Activated naive CD8-positive, alpha-beta T cell treated with anti-CD3 and anti-CD28 coated beads for 36 hours (primary cell): ENCODE data around the gene STC2. TPM values are rescaled to one million over a fixed set of nuclear protein-coding genes. Genes with fewer than 3 reads are reported as not detected.

ENCODE experiments used
- DNase-seq: peaks from one replicate; pipeline ENCODE4 v3.0.0; 2021
- H3K27ac Mint-ChIP-seq: one replicate; pipeline ENCODE4 v1.8.0; 2022; ENCODE audit warnings: mild to moderate bottlenecking, moderate library complexity, mixed read lengths
- H3K27me3 Mint-ChIP-seq: one replicate; pipeline ENCODE4 v1.8.0; 2022; ENCODE audit warnings: mild to moderate bottlenecking, mixed read lengths
- H3K36me3 Mint-ChIP-seq: one replicate; pipeline ENCODE4 v1.8.0; 2021; ENCODE audit warnings: mild to moderate bottlenecking, mixed read lengths
- H3K4me1 Mint-ChIP-seq: one replicate; pipeline ENCODE4 v1.8.0; 2021; ENCODE audit warnings: mixed read lengths
- H3K4me3 Mint-ChIP-seq: one replicate; pipeline ENCODE4 v1.8.0; 2022; ENCODE audit warnings: mild to moderate bottlenecking, moderate library complexity, mixed read lengths
- H3K9me3 Mint-ChIP-seq: one replicate; pipeline ENCODE4 v1.8.0; 2022; ENCODE audit warnings: mixed read lengths
- total RNA-seq, 2 experiments: library from RNA; stranded (reverse); gene quantifications; one replicate each; pipeline ENCODE4 v1.2.3, GENCODE V29; 2021

Gene STC2
- total RNA-seq, 2 experiments from 2014 or later, result 41.1 to 41.2 TPM

DNA sequence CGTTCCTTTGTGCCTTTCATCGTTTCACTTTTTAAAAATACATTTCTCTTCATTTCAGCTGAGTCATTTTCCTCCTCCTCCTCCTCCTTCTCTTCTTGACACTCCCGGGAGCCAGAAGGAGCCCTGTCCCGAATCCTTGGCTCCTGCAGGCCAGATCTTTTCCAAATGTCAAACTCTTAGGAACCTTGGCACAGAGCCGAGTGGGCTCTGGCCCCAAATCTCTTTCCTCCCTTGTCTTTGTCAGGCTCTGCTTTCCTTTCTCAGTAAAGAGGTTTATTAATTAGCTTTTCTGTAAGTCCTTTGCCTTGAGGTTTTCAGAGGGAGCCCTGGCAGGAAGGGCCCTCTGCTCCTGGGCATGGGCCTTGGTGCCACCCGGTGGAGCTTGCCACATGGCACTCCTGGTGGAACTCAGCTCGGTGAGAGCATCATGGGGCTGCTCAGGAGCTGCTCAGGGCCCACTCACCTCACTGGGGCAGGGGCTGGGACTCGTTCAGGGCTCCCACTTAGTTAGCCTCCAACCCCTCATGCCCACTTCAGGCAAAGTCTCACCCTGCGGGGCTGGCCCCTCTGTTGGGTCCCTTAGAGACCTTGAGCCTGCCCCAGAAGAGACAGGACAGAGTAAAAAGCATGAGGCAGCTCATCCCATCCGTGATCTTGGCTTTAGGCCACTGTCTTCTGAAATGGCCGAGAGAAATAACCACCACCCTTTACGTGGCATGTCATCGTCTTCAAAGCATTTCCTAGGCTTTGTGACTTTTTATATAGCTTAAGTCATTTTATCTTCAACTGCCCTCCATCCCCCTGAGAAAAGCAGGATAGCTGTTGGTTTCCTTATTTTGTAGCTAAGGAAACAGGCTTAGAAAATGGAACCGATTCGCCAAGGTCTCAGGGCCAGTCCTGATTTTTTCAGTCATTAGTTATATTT, 17.1 kb downstream of the STC2 start:
- no peak for DNase-seq
- Mint-ChIP-seq H3K4me3 (no peak overlapping the region), H3K36me3 (peaks cover 1% of the 10 kb centered on the region), H3K9me3 (peaks cover 8% of the 10 kb centered on the region), H3K27me3 (peaks cover 72% of the 10 kb centered on the region), H3K27ac (no peak overlapping the region), H3K4me1 (no peaks in the 10 kb centered on the region)

DNA sequence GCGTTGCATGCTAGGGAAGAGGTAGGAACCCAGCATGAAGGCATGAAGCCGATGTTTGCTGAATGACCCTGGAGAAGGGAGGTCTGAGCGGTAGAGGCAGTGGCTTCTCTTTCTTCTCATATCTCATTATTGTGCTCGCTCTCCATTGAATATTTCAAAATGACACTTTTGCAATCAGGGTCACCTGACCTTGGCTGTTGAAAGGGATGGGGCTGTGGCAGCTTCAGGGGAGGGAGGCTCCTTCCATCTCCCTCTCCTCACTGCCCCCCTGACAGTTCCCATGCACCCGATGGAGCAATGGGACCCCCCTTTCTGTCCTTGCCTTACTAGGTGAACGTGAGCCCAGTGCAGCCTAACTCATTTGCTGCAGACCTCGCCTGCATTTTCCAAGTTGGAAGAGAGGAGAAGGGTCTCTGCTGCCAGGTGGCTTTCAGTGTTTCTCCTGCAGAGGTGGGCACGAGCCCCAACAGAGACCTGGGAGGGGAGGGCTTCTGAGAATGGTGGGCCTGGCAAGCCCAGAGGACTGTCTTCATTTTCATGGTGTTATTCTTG, 17.9 kb downstream of the STC2 start:
- Mint-ChIP-seq H3K4me1 (no peaks in the 10 kb centered on the region), H3K4me3 (no peak overlapping the region), H3K9me3 (peaks cover 8% of the 10 kb centered on the region), H3K27me3 (peaks cover 66% of the 10 kb centered on the region), H3K27ac (no peak overlapping the region), H3K36me3 (peaks cover 1% of the 10 kb centered on the region)
- DNase-seq, result no peak

- H3K27ac Mint-ChIP-seq, result no peak overlapping the region
- H3K4me3 Mint-ChIP-seq, result no peak overlapping the region
Measured at GRCh38 chr5:173309731-173310130, 18.5 kb downstream of the STC2 start.

DNA sequence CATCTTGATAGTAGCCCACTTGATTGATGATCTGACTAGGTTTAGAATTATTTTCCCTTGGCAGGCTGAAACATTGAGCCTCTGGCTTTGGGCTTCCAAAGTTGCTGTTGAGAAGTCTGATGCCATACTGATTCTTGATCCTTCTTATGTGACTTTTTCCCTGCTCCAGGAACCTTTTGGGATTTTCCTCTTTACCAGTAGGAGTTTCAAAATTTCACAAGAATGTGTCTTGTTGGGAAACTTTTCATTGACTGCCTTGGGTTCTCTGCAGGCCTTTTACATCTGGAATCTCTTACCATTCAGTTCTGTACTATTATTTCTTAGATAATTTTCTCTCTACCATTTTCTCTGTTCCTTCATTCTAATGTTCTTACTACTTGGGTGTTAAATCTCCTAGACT, 20.0 kb downstream of the STC2 start:
- H3K27me3 Mint-ChIP-seq, result peaks cover 57% of the 10 kb centered on the region
- H3K36me3 Mint-ChIP-seq, result no peaks in the 10 kb centered on the region
- no peak overlapping the region for H3K4me3 Mint-ChIP-seq
- H3K4me1 Mint-ChIP-seq, result no peaks in the 10 kb centered on the region
- DNase-seq, result no peak
- H3K9me3 Mint-ChIP-seq, result peaks cover 8% of the 10 kb centered on the region
- H3K27ac Mint-ChIP-seq, result no peak overlapping the region

More at GRCh38 chr5:173309731-173310130, 18.5 kb downstream of the STC2 start:
- no peaks in the 10 kb centered on the region for H3K36me3 Mint-ChIP-seq
- H3K27me3 Mint-ChIP-seq, result peaks cover 60% of the 10 kb centered on the region
- H3K9me3 Mint-ChIP-seq, result peaks cover 8% of the 10 kb centered on the region
- no peaks in the 10 kb centered on the region for H3K4me1 Mint-ChIP-seq
- no peak for DNase-seq

DNA sequence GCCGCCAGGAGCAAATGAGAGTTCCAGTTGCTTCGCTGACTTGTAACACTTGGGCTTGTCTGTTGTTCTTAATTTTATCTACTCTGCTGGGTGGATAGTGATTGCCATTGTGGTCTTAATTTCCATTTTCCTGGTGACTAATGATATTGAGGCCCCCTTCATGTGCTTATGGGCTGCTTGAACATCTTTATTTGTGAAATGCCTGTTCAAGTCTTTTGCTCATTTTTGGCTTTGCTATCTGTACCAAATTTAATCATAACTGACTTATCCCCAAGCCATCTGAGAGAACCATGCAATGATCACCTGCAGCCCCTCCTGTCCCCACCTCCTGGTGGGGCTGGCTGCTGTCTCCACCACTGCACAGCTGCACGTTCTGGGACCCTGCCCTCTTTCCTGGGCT, 20.5 kb downstream of the STC2 start:
- Mint-ChIP-seq H3K4me1 (no peaks in the 10 kb centered on the region), H3K9me3 (peaks cover 8% of the 10 kb centered on the region), H3K36me3 (no peaks in the 10 kb centered on the region), H3K27me3 (peaks cover 58% of the 10 kb centered on the region), H3K4me3 (no peak overlapping the region), H3K27ac (no peak overlapping the region)
- no peak for DNase-seq

DNA sequence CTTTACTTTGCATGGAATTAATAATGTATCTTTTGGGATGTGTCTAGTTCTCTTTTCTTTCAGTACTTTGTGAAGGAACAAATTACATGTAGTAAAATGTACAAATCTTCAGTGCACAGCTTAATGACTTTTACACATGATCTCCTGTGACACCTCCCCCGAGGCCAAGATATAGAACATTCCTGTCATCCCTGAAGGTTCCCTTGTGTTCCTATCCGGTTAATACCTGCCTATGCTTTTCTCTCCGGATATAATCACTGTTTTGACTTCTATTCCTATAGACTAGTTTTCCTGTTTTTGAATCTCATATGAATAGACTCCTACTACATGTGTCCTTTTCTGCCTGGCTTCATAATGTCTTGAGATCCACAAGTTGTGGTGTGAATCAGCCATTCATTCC, 21.5 kb downstream of the STC2 start:
- no peak overlapping the region for H3K27ac Mint-ChIP-seq
- no peaks in the 10 kb centered on the region for H3K4me1 Mint-ChIP-seq
- peaks cover 54% of the 10 kb centered on the region for H3K27me3 Mint-ChIP-seq
- H3K9me3 Mint-ChIP-seq, result peaks cover 8% of the 10 kb centered on the region
- no peaks in the 10 kb centered on the region for H3K36me3 Mint-ChIP-seq
- DNase-seq, result no peak
- H3K4me3 Mint-ChIP-seq, result no peak overlapping the region

DNA sequence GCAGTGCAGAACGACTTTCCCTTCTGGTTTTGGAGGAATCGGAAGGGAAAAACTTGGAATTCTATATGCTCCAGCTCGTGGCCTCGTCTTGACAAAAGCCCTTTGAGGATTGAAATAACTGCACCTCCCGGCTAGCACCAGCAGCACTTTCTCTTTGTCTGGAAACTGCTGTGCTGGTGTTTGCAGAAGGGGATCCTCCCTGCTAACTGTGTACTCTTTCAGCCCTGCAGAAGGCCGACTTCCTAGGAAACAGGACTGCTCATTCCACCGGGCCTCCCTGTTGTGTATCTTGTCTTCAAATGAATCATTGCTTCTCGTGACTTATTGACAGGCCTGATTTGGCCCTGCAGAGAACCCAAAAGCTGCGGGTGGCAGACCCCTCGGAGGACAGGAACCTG, 23.6 kb downstream of the STC2 start:
- peaks cover 8% of the 10 kb centered on the region for H3K9me3 Mint-ChIP-seq
- H3K4me1 Mint-ChIP-seq, result no peaks in the 10 kb centered on the region
- no peak overlapping the region for H3K27ac Mint-ChIP-seq
- H3K27me3 Mint-ChIP-seq, result peaks cover 41% of the 10 kb centered on the region
- no peak overlapping the region for H3K4me3 Mint-ChIP-seq
- H3K36me3 Mint-ChIP-seq, result no peaks in the 10 kb centered on the region
- no peak for DNase-seq

DNA sequence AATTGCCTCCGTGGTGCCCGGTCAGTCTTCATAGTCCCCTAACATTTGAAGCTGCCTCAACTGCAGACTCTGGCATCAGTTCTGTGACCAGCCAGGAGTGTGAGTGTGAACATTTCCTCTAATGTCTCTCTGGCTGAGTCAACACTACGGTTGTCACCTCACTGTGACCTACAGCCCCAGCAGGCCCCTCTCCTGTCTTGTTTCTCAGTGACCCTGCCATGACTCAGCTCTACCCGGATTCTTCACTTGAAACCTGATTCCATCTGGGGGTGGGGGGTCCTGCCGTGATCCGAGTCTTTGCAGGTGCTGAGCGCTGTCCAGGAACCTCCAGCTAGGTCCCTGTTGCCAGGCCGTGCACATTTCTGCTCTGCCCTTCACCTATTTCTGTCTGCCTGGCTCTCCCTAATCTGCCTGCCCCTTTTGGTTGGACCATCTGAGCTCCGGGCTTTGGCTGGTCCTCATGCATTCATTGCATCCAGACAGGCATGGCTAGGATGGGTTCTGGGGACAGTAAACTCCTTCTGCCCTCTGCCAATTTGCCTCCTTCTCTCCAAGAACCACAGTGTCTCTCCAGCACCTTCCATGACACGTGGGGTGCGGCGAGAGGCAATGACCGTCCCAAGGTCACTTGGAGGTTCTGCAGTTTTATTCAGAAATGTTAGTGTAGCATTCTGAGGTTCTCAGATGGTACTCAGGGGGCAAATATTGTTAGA, 24.2 kb downstream of the STC2 start:
- peaks cover 8% of the 10 kb centered on the region for H3K9me3 Mint-ChIP-seq
- peaks cover 40% of the 10 kb centered on the region for H3K27me3 Mint-ChIP-seq
- H3K4me1 Mint-ChIP-seq, result no peaks in the 10 kb centered on the region
- DNase-seq, result no peak
- H3K36me3 Mint-ChIP-seq, result no peaks in the 10 kb centered on the region
- no peak overlapping the region for H3K4me3 Mint-ChIP-seq
- H3K27ac Mint-ChIP-seq, result no peak overlapping the region

DNA sequence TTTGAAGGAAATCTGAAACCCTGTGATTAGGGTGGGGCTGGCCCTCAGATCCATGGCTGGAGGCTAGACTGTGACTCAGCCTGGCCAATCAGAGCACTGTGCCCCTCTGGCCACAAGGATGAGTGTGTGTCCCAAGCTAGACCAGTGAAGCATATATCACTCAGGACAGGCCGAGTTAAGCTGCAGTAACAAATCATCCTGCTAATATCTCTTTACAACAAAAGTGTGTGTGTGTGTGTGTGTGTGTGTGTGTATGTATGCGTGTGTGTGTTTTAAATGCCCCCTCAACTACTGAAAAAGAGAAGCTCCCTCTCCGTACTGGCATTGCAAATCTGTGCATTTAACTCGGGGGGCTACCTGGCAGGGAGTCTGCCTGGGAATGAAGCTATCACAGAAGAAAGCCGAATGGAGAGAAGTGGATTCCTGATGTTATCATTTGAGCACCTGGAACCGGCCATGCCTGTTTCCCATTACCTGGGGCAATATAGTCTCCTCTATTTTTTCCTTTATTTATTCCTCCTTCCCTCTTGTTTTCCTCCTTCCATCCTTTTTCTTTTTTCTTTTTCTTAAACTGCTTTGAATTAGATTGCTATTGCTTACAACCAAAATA, 25.6 kb downstream of the STC2 start:
- no peak for DNase-seq
- no peak overlapping the region for H3K4me3 Mint-ChIP-seq
- peaks cover 29% of the 10 kb centered on the region for H3K27me3 Mint-ChIP-seq
- no peaks in the 10 kb centered on the region for H3K36me3 Mint-ChIP-seq
- H3K27ac Mint-ChIP-seq, result no peak overlapping the region
- no peaks in the 10 kb centered on the region for H3K4me1 Mint-ChIP-seq
- peaks cover under 1% of the 10 kb centered on the region for H3K9me3 Mint-ChIP-seq

GRCh38 chr5:173301695-173302545, 26.3 kb downstream of the STC2 start:
- DNase-seq, result no peak
- H3K4me3 Mint-ChIP-seq, result no peak overlapping the region
- H3K27ac Mint-ChIP-seq, result no peak overlapping the region
- H3K36me3 Mint-ChIP-seq, result no peaks in the 10 kb centered on the region
- peaks cover 24% of the 10 kb centered on the region for H3K27me3 Mint-ChIP-seq
- no peaks in the 10 kb centered on the region for H3K9me3 Mint-ChIP-seq
- H3K4me1 Mint-ChIP-seq, result no peaks in the 10 kb centered on the region

DNA sequence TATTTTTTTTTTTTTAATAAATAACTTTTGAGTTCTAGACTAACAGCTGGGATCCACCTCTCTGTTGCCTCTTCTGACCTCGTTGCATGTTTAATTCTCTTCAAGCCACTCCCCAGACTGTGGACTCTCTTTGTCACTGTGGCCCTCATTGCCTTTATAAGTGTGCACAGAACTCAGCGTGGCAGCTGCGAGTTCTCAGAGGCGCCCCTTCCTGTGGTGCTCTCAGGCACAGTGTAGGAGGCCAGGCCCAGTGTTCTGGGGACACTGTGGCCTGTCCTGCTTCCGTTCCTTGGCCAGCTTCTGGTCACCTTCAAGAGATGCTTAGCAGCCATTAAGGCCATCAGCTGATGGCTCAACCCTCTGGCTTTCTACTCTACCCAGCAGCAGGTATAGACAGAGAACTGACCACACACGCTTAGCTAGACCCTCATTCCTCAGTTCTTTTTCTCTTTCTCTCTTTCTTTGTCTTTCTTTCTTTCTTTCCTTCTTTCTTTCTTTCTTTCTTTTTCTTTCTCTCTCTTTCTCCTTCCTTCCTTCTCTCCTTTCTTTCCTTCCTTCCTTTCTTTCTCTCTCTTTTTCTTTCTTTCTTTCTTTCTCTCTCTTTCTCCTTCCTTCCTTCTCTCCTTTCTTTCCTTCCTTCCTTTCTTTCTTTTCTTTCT, 27.7 kb downstream of the STC2 start:
- H3K36me3 Mint-ChIP-seq, result no peaks in the 10 kb centered on the region
- H3K4me1 Mint-ChIP-seq, result no peaks in the 10 kb centered on the region
- no peak overlapping the region for H3K4me3 Mint-ChIP-seq
- peaks cover 24% of the 10 kb centered on the region for H3K27me3 Mint-ChIP-seq
- DNase-seq, result no peak
- H3K27ac Mint-ChIP-seq, result no peak overlapping the region
- no peaks in the 10 kb centered on the region for H3K9me3 Mint-ChIP-seq

DNA sequence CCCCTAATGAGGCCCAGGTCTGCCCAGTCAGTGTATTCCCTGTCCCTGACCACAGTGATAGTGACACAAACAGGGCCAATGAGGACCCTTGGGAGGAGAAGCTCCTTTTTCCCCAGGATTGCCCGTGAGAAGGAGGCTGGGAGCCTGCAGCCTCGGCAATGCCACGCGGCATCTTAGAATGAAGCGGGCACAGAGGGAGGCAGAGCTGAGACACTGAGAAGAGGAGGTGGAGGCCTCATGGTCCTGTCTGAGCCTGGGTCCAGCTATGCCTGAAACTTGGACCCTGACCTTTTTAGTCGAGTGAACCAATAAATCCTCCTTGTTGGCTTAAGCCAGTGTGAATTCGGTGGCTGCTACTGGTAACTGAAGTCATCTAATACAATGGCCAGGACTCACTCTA, 28.4 kb downstream of the STC2 start:
- no peak for DNase-seq
- Mint-ChIP-seq H3K9me3 (no peaks in the 10 kb centered on the region), H3K27me3 (peaks cover 29% of the 10 kb centered on the region), H3K36me3 (no peaks in the 10 kb centered on the region), H3K4me3 (no peak overlapping the region), H3K27ac (no peak overlapping the region), H3K4me1 (no peaks in the 10 kb centered on the region)

DNA sequence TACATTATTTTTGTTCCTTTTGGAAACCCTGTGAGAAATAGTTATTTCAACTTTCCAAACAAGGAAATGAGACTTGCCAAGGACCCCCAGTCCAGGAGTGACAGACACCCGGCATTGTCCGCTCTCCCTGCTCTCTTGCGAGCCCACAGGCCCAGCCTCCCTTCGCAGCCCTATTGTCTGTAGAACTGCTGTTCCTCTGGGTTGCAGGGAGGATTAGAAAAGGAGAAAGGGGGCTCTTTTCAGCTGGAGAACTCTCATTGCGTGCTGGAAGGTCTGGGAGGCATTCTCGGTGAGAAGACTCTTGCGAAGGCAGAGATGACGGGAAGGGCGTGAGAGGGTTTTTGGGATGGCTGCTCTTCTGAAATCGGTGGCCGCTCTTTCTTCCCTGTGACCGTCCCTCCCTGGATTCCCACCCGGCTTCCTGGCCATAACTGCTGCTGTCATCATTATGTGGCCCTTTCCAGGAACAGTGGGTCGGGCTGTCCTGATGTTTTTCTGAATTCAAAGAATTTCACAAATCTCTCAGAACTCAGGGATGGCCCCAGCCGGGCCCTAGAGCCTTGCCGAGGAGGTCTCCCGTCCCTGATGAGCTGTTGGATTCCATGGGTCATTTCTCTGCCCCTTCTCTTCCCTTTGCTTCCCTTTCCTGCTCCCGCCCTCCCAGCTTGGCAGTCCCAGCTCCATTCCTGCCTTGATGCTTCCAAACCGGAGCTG, 29.8 kb downstream of the STC2 start:
- H3K4me3 Mint-ChIP-seq, result no peak overlapping the region
- no peak for DNase-seq
- H3K4me1 Mint-ChIP-seq, result peaks cover 7% of the 10 kb centered on the region
- peaks cover 42% of the 10 kb centered on the region for H3K27me3 Mint-ChIP-seq
- no peaks in the 10 kb centered on the region for H3K36me3 Mint-ChIP-seq
- no peak overlapping the region for H3K27ac Mint-ChIP-seq
- H3K9me3 Mint-ChIP-seq, result no peaks in the 10 kb centered on the region
